HEK293 (cell line): Measurements from ENCODE around the gene NUDT8.

ENCODE experiments used
- CTCF ChIA-PET: fragments of 350-600 bp; formaldehyde crosslinking; extraction: SDS; loops from one replicate; lab custom pipeline; 2021; ENCODE audit warnings: antibody characterized with exemption; lab: Yijun Ruan, JAX
- POLR2A ChIA-PET: fragments of 300-600 bp; formaldehyde crosslinking; extraction: SDS; loops from one replicate; lab custom pipeline; 2020; ENCODE audit warnings: antibody characterized with exemption, inconsistent platforms; lab: Yijun Ruan, JAX
- H3K27ac ChIP-seq: fragments of 200-500 bp; sonication (Bioruptor generic); 2 replicates; pipeline ENCODE4 v1.5.1; 2014; ENCODE audit warnings: low read depth, low read length, control low read depth, inconsistent platforms; ENCODE audit errors: extremely low read depth
- H3K36me3 ChIP-seq, 2 experiments: fragments of 200-500 bp in 1 of 2; sonication (Bioruptor generic) in 1 of 2; 1 replicate in 1 of 2; 2 replicates in 1 of 2; pipeline ENCODE4 v1.5.1; 2014 to 2017; ENCODE audit warnings: inconsistent platforms in 2 of 2, low read length in 2 of 2; ENCODE audit not compliant: control insufficient read depth in 2 of 2, insufficient read depth in 1 of 2
- H3K4me1 ChIP-seq: fragments of 200-500 bp; sonication (Bioruptor generic); 2 replicates; pipeline ENCODE4 v1.5.1; 2014; ENCODE audit warnings: mild to moderate bottlenecking, low read length, inconsistent platforms; ENCODE audit not compliant: control insufficient read depth, insufficient read depth
- H3K4me3 ChIP-seq: 2 replicates; pipeline ENCODE4 v1.5.1; 2011; ENCODE audit warnings: low read depth, mild to moderate bottlenecking, control low read depth, low read length, moderate library complexity
- H3K9me3 ChIP-seq: fragments of 200-500 bp; sonication (Bioruptor generic); 2 replicates; pipeline ENCODE4 v1.5.1; 2014; ENCODE audit warnings: low read depth, low read length, inconsistent platforms; ENCODE audit not compliant: control insufficient read depth, insufficient read depth
- GLIS1 ChIP-seq: fragments of 450-650 bp; formaldehyde crosslinking; IDR thresholded peaks from 2 replicates; pipeline ENCODE4 v1.5.1; 2016; ENCODE audit warnings: missing biosample characterization, missing genetic modification characterization
- HOXA7 ChIP-seq: sonication (generic); formaldehyde crosslinking; IDR thresholded peaks from 2 replicates; pipeline ENCODE4 v1.8.1; 2022; ENCODE audit warnings: missing genetic modification reagents, borderline replicate concordance
- IKZF3 ChIP-seq: fragments of 450-650 bp; IDR thresholded peaks from 2 replicates; pipeline ENCODE4 v1.5.0; 2018; ENCODE audit warnings: missing biosample characterization, mild to moderate bottlenecking, missing genetic modification characterization, moderate library complexity
- REST ChIP-seq: fragments of 450-650 bp; formaldehyde crosslinking; IDR thresholded peaks from 2 replicates; pipeline ENCODE4 v1.5.1; 2016; ENCODE audit warnings: missing biosample characterization, missing genetic modification characterization
- TSHZ1 ChIP-seq: fragments of 450-650 bp; formaldehyde crosslinking; IDR thresholded peaks from 2 replicates; pipeline ENCODE4 v1.5.1; 2016; ENCODE audit warnings: missing biosample characterization, missing genetic modification characterization, borderline replicate concordance
- ZBTB11 ChIP-seq: fragments of 450-650 bp; formaldehyde crosslinking; conservative IDR thresholded peaks from 2 replicates; pipeline ENCODE4 v1.5.1; 2016; ENCODE audit warnings: low read depth, missing biosample characterization, missing genetic modification characterization
- ZBTB26 ChIP-seq: fragments of 450-650 bp; formaldehyde crosslinking; optimal IDR thresholded peaks from 2 replicates; pipeline ENCODE3; 2016; ENCODE audit warnings: missing biosample characterization, mild to moderate bottlenecking, missing genetic modification characterization
- ZEB2 ChIP-seq: fragments of 450-650 bp; formaldehyde crosslinking; IDR thresholded peaks from 2 replicates; pipeline ENCODE4 v1.5.1; 2016; ENCODE audit warnings: missing biosample characterization, missing genetic modification characterization
- ZIC2 ChIP-seq: fragments of 450-650 bp; formaldehyde crosslinking; IDR thresholded peaks from 2 replicates; pipeline ENCODE4 v1.5.1; 2016; ENCODE audit warnings: missing biosample characterization, missing genetic modification characterization
- ZNF10 ChIP-seq: fragments of 450-650 bp; formaldehyde crosslinking; IDR thresholded peaks from 2 replicates; pipeline ENCODE4 v1.5.1; 2017; ENCODE audit warnings: missing biosample characterization, missing genetic modification characterization
- ZNF174 ChIP-seq: fragments of 450-650 bp; formaldehyde crosslinking; IDR thresholded peaks from 2 replicates; pipeline ENCODE4 v1.5.0; 2017; ENCODE audit warnings: missing biosample characterization, mild to moderate bottlenecking, missing genetic modification characterization
- ZNF211 ChIP-seq: fragments of 450-650 bp; formaldehyde crosslinking; IDR thresholded peaks from 2 replicates; pipeline ENCODE4 v1.5.1; 2016; ENCODE audit warnings: low read depth, missing biosample characterization, missing genetic modification characterization
- ZNF280D ChIP-seq: fragments of 450-650 bp; formaldehyde crosslinking; IDR thresholded peaks from 2 replicates; pipeline ENCODE4 v1.5.1; 2016; ENCODE audit warnings: missing biosample characterization, missing genetic modification characterization
- ZNF426 ChIP-seq: fragments of 450-650 bp; formaldehyde crosslinking; IDR thresholded peaks from 2 replicates; pipeline ENCODE4 v1.5.1; 2017; ENCODE audit warnings: missing biosample characterization, missing genetic modification characterization, mild to moderate bottlenecking, inconsistent platforms, moderate library complexity
- ZNF555 ChIP-seq: fragments of 450-650 bp; formaldehyde crosslinking; conservative IDR thresholded peaks from 2 replicates; pipeline ENCODE4 v1.5.1; 2017; ENCODE audit warnings: missing biosample characterization, mild to moderate bottlenecking, missing genetic modification characterization, inconsistent platforms
- ZNF664 ChIP-seq: fragments of 450-650 bp; formaldehyde crosslinking; IDR thresholded peaks from 2 replicates; pipeline ENCODE4 v1.5.1; 2016; ENCODE audit warnings: missing biosample characterization, missing genetic modification characterization
- ZNF677 ChIP-seq: fragments of 450-650 bp; IDR thresholded peaks from 2 replicates; pipeline ENCODE4 v1.5.0; 2018; ENCODE audit warnings: missing biosample characterization, mild to moderate bottlenecking, missing genetic modification characterization, moderate library complexity
- ZNF747 ChIP-seq: fragments of 450-650 bp; formaldehyde crosslinking; IDR thresholded peaks from 2 replicates; pipeline ENCODE4 v1.5.1; 2016; ENCODE audit warnings: missing biosample characterization, missing genetic modification characterization
- ZSCAN18 ChIP-seq: fragments of 450-650 bp; formaldehyde crosslinking; IDR thresholded peaks from 2 replicates; pipeline ENCODE4 v1.5.1; 2016; ENCODE audit warnings: missing biosample characterization, missing genetic modification characterization
- ZSCAN30 ChIP-seq: fragments of 450-650 bp; IDR thresholded peaks from 2 replicates; pipeline ENCODE4 v1.5.1; 2018; ENCODE audit warnings: missing biosample characterization, mild to moderate bottlenecking, missing genetic modification characterization, moderate library complexity

Gene NUDT8

GRCh38 chr11:67666303-67666645 is 36.5 kb upstream of the NUDT8 start:
- ChIA-PET CTCF (interaction anchor here (0.6 to 1.1 kb wide), 3 partner anchors 52 to 181 kb away, joined by 3 to 4 read pairs (median 3); no protein-coding TSS in a partner anchor), POLR2A (no interaction called here)
- TF ChIP-seq ZBTB11 (no peak), ZNF10 (tag by site-specific recombination) (no peak), ZSCAN18 (no peak), ZNF677 (tag by site-specific recombination) (no peak), GLIS1 (no peak), ZNF664 (tag by site-specific recombination) (no peak), ZNF280D (tag by site-specific recombination) (no peak), TSHZ1 (tag by site-specific recombination) (no peak), ZEB2 (tag by site-specific recombination) (no peak), HOXA7 (CRISPR knock-in tag) (no peak), ZBTB26 (no peak), ZNF211 (tag by site-specific recombination) (no peak), ZSCAN30 (no peak), ZNF555 (tag by site-specific recombination) (no peak), REST (tag by site-specific recombination) (no peak), ZNF174 (tag by site-specific recombination) (no peak), IKZF3 (tag by site-specific recombination) (no peak), ZNF426 (no peak), ZIC2 (no peak), ZNF747 (tag by site-specific recombination) (no peak)
- Histone ChIP-seq H3K4me3 (no peak overlapping the region), H3K36me3 (no peaks in the 10 kb centered on the region), H3K4me1 (no peaks in the 10 kb centered on the region), H3K9me3 (no peaks in the 10 kb centered on the region), H3K27ac (no peak overlapping the region)
